Epithelial cell of esophagus (primary cell): ENCODE measurements around the gene RIMBP3C.
"Not testable (repeated sequence)": the region's sequence is repeated elsewhere in the genome, so short reads cannot be mapped to it uniquely, and the experiment has no call there.

Source experiments
- DNase-seq: peaks from one replicate; pipeline ENCODE4 v3.0.0; 2010; ENCODE audit warnings: low read depth
- H3K4me3 ChIP-seq: 2 replicates; pipeline ENCODE4 v1.5.1; 2011; ENCODE audit warnings: mild to moderate bottlenecking, low read length, control low read depth
- TF ChIP-seq, protein P1 (sequence below): IDR thresholded peaks from 2 replicates; pipeline ENCODE4 v1.5.1; 2011; ENCODE audit warnings: low read depth, mild to moderate bottlenecking, low read length, control low read depth, inconsistent platforms; ENCODE audit not compliant: insufficient read depth; ENCODE audit errors: missing control alignments

The RIMBP3C gene

DNA sequence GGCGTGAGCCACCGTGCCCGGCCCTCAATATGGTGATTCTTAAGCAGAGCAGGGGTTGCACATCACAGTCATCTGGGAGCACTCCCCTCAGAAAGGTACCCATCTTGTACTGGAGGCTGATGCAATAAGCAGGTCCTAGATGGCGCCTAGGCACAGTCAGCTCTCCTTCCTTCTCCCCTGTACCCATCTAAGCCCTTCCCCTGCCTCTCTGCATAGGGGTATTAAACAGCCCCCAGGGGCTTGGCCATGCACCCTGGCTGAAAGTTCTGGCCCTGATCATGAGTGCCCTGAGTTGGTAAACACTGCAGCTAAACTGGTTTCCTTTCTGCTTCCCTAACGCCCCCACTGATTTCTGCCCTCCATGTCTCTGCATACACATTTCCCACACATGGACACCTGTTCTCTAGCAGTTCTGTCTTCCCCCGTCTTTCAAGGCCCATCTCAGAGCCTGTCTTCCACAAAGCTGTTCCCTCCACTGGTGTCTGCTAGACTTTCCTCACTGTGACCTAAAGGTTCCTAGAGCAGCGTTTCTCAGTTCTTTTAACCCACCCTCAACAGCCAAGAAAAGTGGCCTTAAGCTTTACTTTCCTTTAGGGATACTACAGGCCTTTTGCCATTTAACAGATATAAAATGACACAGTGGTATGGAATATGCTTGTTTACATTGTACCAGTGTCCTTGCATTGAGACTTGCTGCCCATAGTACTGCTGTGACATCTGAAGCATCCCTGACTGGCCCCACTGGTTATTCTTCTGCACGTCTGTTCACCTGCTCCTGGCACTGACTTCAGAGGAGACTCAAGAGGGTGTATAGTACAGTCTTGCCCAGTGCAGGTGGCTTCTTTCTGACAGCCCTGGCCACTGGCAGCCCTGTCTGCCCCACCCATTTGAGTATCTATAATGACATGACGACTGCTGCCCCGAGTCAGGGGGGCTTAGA lies 31.8 kb upstream of the RIMBP3C start:
- TF ChIP-seq, protein P1, sequence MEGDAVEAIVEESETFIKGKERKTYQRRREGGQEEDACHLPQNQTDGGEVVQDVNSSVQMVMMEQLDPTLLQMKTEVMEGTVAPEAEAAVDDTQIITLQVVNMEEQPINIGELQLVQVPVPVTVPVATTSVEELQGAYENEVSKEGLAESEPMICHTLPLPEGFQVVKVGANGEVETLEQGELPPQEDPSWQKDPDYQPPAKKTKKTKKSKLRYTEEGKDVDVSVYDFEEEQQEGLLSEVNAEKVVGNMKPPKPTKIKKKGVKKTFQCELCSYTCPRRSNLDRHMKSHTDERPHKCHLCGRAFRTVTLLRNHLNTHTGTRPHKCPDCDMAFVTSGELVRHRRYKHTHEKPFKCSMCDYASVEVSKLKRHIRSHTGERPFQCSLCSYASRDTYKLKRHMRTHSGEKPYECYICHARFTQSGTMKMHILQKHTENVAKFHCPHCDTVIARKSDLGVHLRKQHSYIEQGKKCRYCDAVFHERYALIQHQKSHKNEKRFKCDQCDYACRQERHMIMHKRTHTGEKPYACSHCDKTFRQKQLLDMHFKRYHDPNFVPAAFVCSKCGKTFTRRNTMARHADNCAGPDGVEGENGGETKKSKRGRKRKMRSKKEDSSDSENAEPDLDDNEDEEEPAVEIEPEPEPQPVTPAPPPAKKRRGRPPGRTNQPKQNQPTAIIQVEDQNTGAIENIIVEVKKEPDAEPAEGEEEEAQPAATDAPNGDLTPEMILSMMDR = no peak
- no peak overlapping the region for H3K4me3 ChIP-seq
- no peak for DNase-seq

DNA sequence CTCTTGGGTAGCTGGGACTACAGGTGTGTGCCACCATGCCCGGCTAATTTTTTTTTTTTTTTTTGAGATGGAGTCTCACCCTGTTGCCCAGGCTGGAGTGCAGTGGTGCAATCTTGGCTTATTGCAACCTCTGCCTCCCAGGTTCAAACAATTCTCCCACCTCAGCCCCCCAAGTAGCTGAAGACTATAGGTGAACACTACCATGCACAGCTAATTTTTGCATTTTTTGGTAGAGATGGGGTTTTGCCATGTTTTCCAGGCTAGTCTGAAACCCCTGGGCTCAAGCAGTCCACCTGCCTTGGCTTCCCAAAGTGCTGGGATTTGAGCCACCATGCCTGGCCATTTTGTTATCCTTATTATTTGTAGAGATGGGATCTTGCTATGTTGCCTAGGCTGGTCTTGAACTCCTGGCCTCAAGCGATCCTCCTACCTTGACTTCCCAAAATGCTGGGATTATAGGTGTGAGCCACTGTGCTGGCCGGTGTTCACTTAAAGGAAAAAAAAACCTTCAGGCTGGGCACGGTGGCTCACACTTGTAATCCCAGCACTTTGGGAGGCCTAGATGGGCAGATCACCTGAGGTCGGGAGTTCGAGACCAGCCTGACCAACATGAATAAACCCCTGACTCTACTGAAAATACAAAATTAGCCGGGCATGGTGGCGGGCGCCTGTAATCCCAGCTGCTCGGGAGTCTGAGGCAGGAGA lies 29.9 kb upstream of the RIMBP3C start:
- not testable (repeated sequence) for H3K4me3 ChIP-seq, DNase-seq

DNA sequence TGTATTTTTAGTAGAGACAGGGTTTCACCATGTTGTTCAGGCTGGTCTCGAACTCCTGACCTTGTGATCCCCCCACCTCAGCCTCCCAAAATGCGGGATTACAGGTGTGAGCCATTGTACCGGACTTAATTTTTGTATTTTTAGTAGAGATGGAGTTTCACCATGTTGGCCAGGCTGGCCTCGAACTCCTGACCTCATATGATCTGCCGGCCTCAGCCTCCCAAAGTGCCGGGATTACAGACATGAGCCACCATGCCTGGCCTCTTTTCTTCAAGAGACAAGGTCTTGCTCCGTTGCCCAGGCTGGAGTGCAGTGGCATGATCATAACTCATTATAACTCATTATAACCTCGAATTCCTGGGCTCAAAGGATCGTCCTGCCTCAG lies 29.4 kb upstream of the RIMBP3C start:
- H3K4me3 ChIP-seq, DNase-seq: not testable (repeated sequence)

DNA sequence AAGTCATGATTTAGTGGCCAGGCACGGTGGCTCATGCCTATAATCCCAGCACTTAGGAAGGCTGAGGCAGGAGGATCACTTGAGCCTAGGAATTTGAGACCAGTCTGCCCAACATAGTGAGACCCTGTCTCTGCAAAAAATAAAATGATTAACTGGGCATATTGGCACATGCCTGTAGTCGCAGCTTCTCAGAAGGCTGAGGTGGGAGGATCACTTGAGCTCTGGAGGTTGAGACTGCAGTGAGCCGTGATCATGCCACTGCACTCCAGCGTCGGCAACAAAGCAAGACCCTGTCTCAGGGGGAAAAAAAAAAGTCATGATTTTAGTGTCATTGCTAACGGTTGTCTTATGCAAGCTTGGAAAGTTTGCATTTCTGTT lies 28.2 kb upstream of the RIMBP3C start:
- TF ChIP-seq, protein P1 = no peak
- no peak for DNase-seq
- no peak overlapping the region for H3K4me3 ChIP-seq

DNA sequence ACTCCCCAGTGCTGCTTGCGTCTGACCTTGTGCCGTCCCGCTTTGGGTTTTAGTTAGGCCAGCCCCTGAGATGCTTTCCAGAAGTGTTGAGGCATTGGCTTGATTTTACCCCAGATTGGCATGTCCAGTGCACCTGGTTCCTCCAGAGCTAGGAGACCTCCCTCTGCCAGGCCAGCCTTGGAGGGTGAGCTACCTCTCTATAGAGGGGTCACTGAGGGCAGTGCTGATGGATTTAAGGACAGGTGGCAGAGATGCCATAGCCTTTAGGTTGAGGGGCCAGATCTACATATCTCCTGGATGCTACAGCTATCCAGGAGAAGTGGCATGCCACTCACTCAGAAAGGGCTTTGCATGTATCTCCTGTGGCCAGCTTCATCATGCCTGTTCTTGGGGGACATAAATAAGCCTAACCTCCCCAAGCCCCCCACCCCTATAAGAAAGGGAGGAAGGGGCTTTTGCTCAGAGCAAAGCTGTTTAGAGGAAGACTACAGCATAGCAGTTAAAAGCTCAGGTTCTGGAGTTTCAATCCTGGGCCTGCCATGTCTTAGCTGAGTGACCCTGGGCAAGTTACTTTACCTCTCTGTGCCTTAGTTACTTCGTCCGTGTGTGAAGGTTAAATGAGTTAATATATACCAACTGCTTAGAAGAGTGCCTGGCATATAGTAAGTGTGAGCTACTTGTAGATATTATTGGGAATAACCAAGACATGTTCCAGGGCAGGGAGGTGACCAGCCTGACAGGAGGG lies 22.7 kb upstream of the RIMBP3C start:
- DNase-seq = no peak

DNA sequence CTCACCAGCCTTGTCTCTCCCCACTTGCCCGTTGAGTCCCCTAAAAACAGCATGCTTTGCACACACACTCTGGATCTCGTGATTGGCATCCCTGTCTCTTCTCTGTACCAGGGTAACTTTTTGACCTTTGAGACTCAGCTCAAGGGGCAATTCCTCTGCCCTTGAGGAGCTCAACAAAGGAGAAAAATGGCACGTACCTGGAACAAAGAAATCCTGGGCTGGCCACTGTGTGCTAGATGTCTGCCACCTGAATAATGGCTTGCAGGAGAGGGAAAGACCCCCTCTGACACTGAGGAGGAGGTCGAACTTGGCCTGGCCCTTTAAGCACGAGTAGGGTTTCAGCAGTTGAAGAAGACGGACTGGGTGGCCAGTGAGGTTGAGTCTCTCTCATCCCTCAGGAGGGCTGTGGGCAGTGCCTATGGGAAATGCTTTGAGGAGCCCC lies 22.1 kb upstream of the RIMBP3C start:
- H3K4me3 ChIP-seq = no peak overlapping the region
- TF ChIP-seq, protein P1 = no peak
- no peak for DNase-seq

More for the DNA sequence above, 22.7 kb upstream of the RIMBP3C start:
- TF ChIP-seq, protein P1 = no peak
- H3K4me3 ChIP-seq = no peak overlapping the region

DNA sequence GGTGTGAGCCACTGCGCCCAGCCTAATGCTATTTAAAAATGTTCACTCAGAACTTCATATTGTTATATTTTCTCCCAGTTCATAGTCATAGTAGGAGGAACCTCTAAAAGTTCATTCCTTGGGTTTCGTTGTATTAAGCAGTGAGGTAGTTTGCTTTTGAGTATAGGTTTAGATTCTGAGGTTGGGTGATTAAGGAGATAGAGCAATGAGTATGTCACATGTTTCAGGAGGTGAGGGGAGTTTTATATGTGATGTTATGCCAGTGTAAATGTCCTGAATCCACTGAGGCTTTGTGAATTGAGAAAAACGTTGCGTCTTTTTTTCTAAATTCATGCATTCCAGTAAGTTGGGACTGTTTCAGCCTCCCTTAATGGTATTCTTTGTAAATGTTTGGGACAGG lies 20.4 kb upstream of the RIMBP3C start:
- DNase-seq = no peak
- no peak overlapping the region for H3K4me3 ChIP-seq
- TF ChIP-seq, protein P1 = no peak
